Caki2 (cell line): ENCODE results near the gene KRT7. TPM values are rescaled to one million over a fixed set of nuclear protein-coding genes. Genes with fewer than 3 reads are reported as not detected.
"Not testable (repeated sequence)": the region's sequence is repeated elsewhere in the genome, so short reads cannot be mapped to it uniquely, and the experiment has no call there.

Experiments
- DNase-seq: peaks from one replicate; pipeline ENCODE4 v3.0.0-alpha.2; 2015; ENCODE audit warnings: low read depth
- in situ Hi-C: cut with HindIII; loops from 2 replicates; pipeline ENCODE4 v1.10.0; 2016; ENCODE audit warnings: low sequenced_read_pairs, low pct_unique_long_range_greater_than_20kb, mixed read lengths
- total RNA-seq: library from RNA; depleted of rRNA; stranded (reverse); fragments of >200 nt; shearing (Covaris generic); gene quantifications from 2 replicates; pipeline ENCODE4 v1.2.3, GENCODE V29; 2014; ENCODE audit warnings: low replicate concordance

Gene KRT7
- total RNA-seq, 1 experiment from 2014 or later, result 122 TPM

DNA sequence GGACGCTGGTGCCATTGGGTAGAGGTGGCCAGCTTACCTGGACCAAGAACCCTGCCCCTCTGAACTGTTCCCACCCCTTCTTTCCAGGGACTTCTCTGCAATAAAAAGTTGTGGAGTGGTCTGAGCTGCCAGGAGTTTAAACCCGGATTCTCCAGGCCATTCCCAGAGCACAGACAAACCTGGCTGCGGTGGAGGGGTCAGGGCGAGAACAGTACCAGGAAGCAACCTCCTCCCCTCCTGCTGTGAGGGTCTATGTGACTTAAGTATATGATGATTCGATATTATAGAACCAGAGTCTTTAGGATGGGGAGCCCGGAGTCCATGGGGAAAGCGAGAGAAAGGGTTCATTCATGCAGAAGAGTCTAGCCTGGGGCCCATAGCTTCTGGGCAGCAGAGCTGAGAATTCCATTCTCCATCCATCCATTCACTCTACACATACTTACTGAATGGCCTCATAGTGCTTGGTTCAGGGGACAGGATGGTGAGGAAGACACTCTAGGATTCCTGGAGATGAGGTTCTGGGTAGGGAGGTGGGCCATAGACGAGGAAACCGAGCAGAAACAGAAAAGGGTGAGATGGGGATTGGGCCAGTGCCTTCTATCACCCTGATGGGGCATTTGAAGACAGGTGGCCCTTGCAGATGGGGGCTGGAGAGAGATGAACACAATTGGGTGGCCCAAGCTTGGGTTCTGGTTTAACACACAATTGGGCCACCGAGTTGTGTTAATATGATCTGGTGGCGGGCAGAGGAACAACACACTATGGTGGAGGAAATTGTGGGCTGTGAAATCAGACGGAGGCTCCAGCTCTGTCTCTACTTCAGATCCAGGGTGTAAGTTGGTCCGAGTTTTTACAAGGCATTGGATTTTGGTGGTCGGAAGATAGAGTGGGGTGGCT is 46.6 kb downstream of the KRT7 start:
- DNase-seq, result peak; percentile 88
- in situ Hi-C loops, result loop anchor here (5.0 kb wide), 1 partner anchor 62 kb away; no protein-coding TSS in a partner anchor

DNA sequence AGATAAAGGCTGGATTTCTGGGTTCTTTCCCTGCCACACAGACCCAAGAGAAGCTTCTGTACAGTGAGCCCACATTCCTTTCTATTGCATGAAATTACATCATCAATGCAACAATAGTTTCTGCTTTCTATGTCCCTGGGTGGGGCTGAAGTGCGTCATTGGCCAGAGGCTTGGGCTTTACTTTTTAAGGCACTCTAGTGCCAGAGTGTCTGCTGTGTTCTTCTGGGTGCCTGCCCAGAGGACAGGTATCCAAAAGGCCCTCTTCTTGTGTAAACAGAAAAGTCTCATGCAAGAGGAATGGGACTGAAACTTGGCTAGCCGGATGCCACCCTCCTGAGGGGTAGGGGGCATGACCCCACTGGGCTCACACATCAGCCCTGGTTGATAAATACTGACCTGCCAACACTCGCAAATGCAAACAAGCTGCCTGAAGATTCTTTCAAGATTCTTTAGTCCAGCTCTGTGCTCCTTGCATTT is 47.3 kb downstream of the KRT7 start:
- DNase-seq, result peak; percentile 98
- in situ Hi-C loops, result loop anchor here (5.0 kb wide), 1 partner anchor 63 kb away; no protein-coding TSS in a partner anchor

DNA sequence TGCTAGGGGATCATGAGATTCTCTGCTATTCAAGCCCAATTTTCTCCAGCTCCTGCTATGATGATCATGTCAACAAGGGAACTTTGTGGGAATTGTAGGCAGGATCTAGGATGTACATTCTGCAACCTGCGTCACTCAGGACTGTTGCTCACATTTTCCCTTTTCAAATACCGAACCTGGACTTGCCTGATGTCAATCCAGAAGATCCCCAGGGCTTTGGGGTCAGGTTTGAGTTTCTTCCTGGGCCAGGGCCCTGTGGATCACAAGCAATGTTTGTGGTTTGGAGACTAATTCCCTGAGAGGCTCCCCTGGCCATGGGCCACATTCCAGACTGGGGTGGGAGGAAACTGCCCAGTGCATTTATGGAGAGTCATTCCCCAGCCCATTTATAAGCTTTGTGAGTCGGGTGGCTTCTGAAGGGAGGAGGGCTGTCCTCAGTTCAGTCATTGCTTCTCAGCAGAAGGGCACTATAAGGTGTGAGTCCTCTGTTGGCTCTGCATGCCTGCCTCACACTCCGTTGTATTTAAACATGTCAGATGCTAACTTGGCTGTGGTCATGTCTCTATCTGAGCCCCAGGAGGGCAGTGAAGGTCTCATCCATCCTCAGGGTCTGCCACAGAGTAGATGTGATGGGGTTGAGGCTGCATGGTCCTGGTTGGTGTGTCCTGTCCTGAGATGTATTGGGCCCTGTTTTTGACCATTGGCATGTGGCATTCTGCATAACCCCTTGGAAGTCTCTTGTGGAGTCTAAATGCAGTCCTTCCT is 47.9 kb downstream of the KRT7 start:
- in situ Hi-C loops, result loop anchor here (5.0 kb wide), 1 partner anchor 64 kb away; no protein-coding TSS in a partner anchor
- peak; percentile 99 for DNase-seq

DNA sequence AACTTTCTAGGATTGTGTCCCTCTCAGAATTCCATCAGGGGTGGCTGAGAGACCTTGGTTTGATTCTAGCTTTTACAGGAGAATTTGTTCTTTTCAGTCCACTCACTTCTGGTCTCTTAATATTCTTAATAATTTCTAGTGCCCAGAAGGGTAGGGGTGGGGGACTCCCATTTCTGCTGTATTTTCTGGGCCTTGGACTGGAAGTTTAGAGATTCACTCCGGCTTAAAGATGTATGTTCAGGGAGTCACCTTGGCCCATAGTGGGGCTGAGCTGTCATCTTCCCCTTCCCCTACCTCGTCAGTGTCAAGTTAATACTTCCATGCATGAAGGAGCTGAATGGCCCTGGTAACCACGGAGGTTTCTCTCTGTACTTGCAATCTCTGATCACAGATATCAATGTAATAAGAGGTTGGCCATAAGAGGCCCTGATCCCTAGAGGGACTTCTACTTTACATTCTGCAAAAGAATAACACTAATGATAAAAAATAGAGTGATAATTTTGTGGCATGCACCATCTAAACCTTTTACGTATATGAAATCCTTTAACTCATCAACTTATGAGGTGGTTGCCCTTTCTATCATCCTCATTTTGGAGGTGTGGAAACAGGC is 51.6 kb downstream of the KRT7 start:
- in situ Hi-C loops, result loop anchor here (5.0 kb wide), 1 partner anchor 67 kb away; no protein-coding TSS in a partner anchor
- no peak for DNase-seq

DNA sequence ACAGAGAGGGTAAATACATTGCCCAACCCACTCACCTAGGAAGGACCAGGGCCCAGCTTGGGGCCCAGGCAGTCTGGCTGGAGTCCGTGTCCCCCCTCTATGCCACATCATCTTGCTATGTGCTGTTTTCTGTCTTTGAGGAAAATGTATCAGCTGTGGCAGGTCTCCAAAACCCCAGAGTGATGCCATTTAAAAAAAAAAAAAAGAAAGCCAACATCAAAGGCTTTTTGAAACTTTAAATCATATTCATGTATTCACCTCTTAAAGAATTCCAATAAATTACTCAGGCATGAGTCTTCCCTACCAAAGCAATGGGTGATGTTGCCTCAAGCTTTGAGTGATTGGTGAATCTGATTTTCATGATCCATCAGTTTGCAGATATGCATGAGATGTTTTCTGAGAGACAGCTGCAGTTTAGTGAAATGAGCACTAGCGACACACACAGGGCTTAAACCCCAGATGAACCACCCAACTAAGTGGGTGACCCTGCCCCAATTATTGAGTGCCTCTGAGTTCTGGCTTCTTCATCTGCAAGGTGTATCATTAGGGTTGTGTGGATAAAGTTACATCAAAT is 52.2 kb downstream of the KRT7 start:
- in situ Hi-C loops, result no loop called here
- DNase-seq, result peak; percentile 48

GRCh38 chr12:52285851-52286530 is 52.9 kb downstream of the KRT7 start:
- in situ Hi-C loops, result no loop called here
- no peak for DNase-seq

DNA sequence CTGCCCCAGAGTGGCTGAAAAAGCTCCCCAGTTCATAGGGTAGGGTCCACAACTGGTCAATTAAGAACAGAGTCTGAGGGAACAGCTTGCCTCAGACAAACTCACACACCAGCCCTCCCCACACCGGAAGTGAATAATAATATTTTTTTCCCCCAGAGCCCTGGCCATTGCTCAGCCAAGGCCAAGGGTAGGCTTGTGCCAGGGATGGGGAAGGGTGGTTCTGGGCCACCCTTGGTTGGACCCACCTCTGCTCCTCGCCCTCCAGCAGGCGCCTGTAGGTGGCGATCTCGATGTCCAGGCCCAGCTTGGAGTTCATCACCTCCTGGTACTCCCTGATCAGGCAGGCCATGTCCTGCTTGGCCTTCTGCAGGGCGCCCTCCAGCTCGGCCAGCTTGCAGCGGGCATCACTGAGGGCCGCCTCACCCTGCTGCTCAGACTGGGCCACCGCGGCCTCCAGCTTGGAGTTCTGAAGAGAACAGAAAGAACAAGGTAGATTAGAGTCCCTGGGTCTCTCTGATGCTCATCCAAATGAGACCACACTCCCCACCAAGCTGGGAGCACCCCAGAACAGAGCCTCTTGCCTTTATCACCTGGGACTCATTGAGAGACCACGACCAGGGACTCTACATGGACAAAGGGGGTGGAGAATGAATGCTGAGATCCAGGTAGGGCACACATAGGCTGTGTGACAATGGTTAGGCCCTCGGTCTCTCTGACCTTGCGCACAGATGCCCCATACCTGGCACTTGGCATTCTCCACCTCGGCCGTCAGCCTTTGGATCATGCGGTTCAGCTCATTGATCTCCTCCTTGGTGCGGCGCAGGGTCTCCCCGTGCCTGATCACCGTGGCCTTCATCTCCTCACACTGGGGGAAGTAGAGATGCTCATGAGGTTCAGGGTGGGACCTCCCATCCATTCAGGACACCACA is 54.1 kb downstream of the KRT7 start:
- in situ Hi-C loops, result not testable (repeated sequence)

DNA sequence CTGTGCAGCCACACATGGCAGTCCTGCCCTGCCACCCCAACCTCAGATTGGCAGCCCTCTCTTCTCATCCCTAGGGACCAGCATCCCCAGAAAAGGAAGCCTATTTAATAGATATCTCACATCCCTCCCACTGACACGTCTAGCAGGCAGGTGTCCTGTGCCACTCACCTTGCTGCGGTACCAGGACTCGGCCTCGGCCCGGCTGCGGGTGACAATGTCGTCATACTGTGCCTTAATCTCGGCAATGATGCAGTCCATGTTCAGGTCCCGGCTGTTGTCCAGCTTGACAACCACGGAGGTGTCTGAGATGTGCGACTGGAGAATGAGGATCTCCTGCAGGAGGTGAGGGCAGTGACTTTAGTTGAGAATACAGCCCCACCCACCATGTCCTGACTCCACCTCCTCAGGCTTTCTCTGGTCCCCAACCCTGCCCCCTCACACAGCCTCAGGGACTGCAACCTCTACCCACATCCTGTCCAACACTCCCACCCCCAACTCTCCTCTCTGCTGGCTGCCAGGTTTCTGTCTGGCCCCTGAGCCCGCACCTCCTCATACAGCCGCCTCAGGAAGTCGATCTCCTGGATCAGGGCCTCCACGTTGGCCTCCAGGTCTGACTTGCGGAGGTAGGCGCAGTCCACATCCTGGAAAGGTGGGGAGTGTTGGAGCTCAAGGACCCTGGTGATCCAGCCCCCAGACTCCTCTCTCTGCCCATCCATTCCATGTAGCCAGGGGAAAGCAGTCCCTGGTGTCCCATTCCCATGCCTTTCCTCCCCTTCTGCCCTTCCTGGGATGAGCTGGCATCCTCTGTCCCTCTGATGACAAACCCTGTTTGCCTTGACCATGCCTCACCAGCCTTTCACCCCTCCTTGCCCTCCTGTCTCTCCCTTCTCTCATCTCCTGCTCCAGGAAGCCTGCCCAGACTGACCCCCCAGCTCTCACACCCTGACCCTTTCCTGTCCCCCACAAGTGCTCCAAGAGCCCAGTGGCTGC is 55.1 kb downstream of the KRT7 start:
- DNase-seq, in situ Hi-C loops: not testable (repeated sequence)

More for the DNA sequence above, 54.1 kb downstream of the KRT7 start:
- DNase-seq, result not testable (repeated sequence)

GRCh38 chr12:52290483-52291134 is 57.6 kb downstream of the KRT7 start:
- in situ Hi-C loops, DNase-seq: not testable (repeated sequence)

DNA sequence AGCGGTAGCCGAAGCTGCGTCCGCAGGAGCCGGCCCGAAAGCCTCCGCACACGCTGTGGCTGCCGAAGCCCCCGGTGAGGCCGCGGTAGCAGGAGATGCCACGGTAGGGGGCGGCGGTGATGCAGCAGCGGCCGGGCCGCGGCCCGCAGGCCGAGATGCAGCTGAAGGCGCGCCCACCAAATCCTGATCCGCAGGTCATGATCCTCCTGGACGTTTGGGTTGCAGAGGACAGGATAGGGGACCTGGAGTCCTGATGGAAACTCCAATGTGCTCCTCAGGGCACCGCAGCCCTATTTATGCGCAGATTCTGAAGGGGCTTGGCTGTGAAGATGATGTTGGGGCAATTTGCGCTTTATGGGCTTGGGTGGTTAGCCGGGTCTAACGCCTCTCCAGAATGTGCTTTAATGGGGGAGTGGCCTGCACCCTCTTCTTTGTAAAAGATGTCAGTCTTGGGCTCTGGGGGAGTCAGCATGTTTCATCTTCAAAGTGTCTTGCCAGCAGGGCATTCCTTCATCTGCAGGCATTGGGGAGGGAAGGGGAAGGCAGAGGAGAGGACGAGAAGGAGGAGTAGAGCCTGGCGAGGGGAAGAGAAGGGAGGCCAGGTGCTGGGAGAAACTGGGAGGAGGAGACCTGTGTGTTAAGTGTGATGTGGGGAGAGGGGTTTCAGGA is 58.4 kb downstream of the KRT7 start, which contains the start of gene KRT81:
TSS of gene KRT81 (minus strand) at position 268 of the 669 bp plus-strand sequence. CDS start at position 199, 69 bp downstream.
- in situ Hi-C loops, result no loop called here
- DNase-seq, result no peak

- DNase-seq, result no peak
- in situ Hi-C loops, result no loop called here
Measured at GRCh38 chr12:52293926-52294325, 60.9 kb downstream of the KRT7 start.

DNA sequence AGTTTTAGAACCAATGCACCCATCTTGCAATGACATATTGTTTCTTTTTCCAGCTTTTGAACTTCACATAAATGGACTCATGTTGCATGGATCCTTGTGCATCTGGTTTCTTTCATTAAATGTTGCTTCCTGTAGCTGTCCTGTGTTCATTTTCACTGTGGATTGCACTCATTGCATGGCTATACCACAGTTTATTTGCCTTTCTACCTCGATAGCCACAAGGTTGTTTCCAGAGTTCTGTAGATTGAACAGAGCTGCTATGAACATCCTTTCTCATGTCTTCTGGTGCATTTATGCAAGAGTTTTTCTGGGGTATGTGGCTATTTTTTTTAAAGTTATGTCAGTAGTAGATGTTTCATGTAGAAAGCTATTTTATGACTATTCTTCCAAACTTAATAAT is 61.8 kb downstream of the KRT7 start:
- in situ Hi-C loops, result no loop called here

DNA sequence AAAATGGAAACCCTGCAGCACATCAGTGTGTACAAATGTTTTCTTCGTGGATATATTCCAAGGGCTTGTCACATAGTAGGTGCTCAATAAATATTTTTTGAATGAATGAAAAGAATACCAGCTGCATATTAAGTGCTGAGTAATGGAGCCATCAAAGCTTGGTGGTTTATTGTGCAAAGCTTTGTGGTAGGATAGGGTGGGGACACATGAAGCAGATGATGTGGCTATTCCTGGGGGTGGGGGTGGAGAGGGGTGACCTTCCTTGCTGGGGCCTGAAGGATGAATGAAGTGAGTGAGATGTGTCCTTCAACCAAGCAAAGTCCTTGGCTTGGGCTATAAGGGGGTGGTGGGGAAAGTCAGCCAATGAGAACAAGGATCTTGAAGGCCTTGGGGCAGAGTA is 62.6 kb downstream of the KRT7 start:
- no peak for DNase-seq

More for the DNA sequence above, 61.8 kb downstream of the KRT7 start:
- no peak for DNase-seq

DNA sequence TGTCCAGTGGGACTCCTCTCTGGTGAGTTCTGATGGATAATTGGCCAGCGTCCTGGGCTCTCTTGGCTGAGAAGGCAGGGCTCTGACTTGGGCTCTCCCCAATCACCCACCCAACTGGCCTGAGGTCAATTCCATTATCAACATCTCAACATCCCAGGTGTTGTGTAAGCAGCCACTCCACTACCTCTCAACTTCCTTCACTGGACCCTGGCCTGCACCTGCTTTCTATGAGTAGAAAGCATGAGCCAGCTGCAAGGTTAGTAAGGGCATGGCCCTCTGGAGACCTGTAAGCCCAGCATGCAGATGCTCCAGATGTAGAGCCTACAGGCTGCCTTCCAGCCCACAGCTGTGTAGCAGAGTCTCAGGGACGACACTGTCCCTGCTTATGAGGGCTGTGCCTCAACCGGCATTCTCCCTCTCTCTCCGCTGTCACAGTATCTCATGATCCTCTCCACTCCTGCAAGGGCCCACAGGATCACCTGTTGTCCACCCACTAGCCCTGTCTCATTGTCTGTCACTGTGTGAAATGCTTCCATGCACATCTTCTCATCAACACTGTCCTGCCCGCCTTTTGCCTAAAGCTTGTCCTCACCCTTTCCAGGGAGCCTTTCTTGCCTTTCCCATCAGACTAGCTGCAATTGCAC is 63.7 kb downstream of the KRT7 start:
- in situ Hi-C loops, result no loop called here

More for the DNA sequence above, 62.6 kb downstream of the KRT7 start:
- in situ Hi-C loops, result no loop called here

More for the DNA sequence above, 63.7 kb downstream of the KRT7 start:
- no peak for DNase-seq
